Smooth muscle cell of the pulmonary artery (primary cell): ENCODE results near the gene PLB1. TPM values are rescaled to one million over a fixed set of nuclear protein-coding genes. Genes with fewer than 3 reads are reported as not detected.

ENCODE experiments used
- total RNA-seq: library from RNA; depleted of rRNA; stranded (reverse); fragments of >200 nt; gene quantifications from 2 replicates; pipeline ENCODE4 v1.2.3, GENCODE V29; 2014

The PLB1 gene
- 0.46 and 1.3 TPM in 2 replicates for total RNA-seq

GRCh38 chr2:28495551-28496250 lies at the start of gene PLB1:
Gene PLB1 (plus strand): TSS chr2:28496060. CDS start chr2:28496115, 55 bp downstream.

Other genes starting within 250 kb of the PLB1 start
- gene FOSL2, start 103.2 kb upstream of the PLB1 start, total RNA-seq, result 65.6 and 84.3 TPM in 2 replicates